CD4-positive, alpha-beta T cell treated with Interleukin-17A for 1 hour (primary cell): Measurements from ENCODE around the gene LHFPL2.

Experiments
- DNase-seq: peaks from one replicate; pipeline ENCODE4 v3.0.0-alpha.2; 2020

Gene LHFPL2

GRCh38 chr5:78563621-78564020 lies 85.0 kb downstream of the LHFPL2 start:
- DNase-seq, result no peak

- DNase-seq, result no peak
These were observed 85.8 kb downstream of the LHFPL2 start for GRCh38 chr5:78562714-78563330.

DNA sequence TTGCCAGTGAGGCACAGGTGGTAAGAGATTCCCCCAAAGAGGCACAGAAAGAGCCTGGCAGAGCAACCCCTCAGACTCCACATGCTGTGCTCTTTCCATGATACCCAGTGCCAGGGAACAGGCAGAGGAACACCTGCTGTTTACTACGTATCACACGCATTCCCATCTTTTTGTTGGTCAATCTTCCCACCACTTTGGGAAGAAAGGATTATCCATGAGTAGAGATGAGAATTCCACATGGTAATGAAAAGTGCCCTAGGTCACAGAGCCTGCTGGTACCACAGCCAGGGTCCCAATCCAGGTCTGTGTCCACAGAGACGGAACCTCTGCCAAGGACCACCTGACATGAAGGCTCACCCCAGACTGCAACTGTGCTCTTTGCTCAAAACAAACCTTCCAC lies 86.6 kb downstream of the LHFPL2 start:
- no peak for DNase-seq

DNA sequence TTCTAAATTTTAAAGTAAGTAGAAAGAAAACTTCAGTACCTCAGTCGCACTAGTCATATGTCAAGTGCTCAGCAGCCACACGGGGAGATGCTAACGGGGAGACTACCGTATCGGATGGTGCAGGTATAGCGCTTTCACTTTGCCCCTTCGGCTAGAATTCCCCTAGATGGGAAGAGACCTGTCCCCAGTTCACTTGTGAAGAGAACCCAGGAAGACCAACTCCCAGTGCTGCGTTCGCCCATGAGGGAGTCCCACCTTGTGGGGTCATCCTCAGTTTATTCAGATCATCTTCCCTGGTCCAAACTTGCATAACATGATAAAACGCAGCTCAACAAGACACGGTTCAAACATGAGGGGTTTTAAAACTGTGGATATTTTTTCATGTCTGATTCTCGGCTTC lies 87.3 kb downstream of the LHFPL2 start:
- no peak for DNase-seq

DNA sequence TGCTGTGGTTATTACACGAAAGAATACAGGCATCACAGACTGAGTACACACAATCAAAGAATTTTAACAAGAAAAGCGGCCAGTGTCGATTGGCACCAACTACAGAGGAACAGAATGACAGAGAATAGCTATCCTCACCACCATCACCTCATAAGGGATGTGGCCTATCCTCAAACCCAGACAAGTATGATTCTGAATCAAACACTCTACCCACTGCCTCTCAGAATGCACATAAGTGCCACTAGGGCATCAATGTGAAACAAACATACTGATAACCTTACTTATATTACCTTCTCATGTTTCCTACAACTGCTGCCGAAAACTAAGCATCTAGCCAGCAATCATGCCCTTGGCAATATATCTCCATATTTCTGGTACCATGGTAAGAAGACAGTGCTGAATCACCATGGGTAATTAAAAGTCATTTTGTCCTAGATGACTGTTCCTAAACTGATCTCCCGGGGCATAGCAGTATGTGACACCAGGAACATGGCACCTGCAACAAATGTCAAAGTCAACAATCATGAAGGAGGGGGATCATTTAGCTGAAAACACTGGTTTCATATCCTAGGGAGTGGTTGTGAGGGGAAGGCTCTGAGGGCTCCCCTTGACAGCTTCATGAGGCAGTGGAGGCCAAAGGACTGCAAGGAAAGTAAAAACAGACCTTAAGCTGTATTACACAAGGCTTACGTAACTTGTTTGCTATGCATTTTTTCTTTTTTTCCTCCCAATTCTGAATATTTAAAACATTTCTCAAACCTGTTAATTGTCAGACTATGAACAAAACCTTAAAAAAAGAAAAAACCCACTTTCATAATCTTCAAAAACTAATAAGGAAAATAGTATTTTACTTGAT lies 88.3 kb downstream of the LHFPL2 start:
- no peak for DNase-seq

- no peak for DNase-seq
These were observed 91.0 kb downstream of the LHFPL2 start for GRCh38 chr5:78557601-78558000.

- no peak for DNase-seq
These were observed 92.7 kb downstream of the LHFPL2 start for GRCh38 chr5:78555870-78556269.

- no peak for DNase-seq
These were observed 93.9 kb downstream of the LHFPL2 start for GRCh38 chr5:78554670-78555069.

- no peak for DNase-seq
These were observed 94.8 kb downstream of the LHFPL2 start for GRCh38 chr5:78553580-78554353.

DNA sequence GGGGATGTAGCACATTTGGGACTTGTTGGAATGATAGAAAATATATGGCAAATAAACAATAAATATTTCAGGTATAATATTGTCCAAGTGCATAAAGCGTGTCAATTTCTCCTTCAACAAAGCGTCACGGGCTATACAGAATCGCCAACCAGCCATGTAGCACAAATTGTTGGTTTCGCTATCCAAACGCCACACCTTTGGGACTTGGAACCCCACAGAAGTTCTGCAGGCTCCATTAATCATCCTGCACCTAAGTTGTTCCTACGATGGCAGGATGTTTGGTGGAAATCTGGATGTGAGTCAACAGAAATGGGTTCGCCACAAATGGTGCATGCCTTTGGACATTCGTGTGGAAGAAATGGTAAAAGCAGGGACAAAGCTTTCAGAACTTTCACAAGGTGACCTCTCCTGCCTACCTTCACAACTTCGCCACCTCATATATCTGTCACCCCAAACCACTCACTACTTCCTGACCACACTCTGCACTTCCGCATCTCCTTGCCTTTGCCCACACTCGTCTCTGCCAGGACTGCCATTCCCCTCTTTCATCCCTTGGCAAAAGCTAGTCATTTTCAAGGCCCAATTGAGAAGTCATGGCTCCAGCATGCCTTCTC lies 95.7 kb downstream of the LHFPL2 start:
- DNase-seq, result no peak

- DNase-seq, result no peak
These were observed 97.7 kb downstream of the LHFPL2 start for GRCh38 chr5:78550891-78551290.

- no peak for DNase-seq
These were observed 99.5 kb downstream of the LHFPL2 start for GRCh38 chr5:78549043-78549442.

- no peak for DNase-seq
These were observed 100.6 kb downstream of the LHFPL2 start for GRCh38 chr5:78547731-78548615.

DNA sequence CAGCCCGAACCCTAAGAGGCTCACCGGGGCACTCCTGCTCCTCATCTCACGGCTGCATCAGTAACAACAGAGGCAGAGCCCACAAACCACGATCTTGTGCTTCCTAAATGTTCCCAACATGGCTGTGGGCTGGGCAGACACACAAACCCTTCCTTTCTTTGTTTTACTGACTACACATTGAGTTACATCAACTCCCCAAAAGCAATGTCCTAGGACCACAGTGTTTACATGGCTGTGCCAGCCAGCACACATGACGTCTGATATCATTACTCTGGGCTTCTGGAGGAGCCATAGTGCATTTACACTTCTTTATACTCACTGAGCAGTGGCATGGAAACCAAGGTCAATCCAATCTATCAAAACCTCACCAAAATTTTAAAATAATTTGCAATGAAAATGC lies 101.4 kb downstream of the LHFPL2 start:
- DNase-seq, result no peak

DNA sequence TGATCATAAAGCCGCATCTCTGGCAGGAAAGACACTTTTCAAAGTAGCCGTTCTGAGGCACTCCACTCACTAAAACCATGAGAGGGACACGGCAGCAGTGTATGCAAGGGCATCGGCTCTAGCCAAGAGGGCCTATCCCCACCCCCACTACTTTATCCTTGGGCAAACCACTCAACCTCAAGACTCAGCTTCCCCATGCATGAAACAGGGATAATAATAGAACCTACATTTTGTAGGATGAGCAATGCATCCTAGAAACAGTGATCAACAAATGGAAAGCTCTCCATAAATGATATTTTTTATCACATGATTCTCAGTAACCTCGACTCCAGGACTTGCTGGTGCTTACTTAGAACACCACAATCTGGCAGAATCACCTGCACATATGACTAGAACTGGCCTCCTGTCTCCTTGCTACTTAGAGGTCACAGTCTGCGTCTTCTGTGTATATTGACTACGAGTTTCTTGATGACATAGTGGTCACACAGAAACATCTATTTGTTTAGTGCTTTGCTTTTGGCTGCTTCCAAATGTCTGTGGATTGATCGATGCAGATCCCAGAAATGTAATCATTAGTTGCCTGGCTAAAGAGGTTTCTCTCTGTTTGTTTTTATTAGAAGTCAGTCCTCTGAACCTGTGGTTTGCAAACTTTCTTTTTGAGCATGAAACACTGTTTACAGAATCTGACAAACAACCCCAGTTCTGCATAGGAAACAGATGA lies 102.1 kb downstream of the LHFPL2 start:
- no peak for DNase-seq

DNA sequence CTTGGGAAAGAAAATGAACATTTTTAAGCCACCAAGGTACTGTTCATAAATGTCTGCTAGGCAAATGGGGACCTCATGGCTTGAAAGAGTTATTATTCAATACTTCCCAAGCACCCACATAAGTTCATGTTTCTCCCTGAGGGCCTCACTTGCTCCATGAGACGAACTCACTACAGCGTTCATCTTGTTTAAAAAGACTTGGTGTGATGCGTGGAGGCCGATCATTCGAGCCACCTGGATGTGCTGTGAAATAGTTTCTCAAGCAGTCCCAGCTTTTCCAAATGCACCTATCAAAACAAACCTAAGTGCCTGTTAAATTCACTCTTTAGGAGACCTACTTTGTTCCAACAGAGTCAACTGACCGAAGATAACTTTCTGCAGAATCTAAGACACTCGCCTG lies 103.2 kb downstream of the LHFPL2 start:
- no peak for DNase-seq

DNA sequence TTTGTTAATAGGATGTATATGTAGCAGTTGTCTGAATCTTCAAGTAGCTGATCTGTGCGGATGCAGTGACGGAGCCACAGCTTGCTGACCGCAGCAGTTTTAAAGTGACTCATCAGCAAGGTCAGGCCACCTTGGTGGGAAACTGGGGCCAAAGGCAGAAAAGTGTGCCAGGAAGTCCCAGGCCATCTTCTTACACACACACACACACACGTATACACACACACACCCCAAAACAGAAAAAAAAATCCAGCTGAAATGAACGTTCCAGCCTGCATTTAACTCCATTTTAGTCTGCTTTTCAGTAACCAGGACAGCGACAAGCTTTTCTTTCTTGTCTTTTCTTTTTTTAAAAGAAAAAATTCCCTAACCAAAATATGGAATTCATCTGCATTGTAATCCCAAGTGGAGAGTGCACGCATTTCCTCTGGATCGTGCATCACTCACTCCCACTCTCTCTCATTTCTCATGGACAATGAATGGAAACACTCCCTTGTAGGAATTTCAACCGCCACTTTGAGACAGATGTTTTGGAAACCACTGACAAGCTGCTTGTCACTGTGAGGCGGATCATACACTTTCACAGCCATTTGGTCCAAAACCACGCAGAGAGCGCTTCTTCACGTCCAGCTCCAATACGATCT lies 103.9 kb downstream of the LHFPL2 start:
- DNase-seq, result no peak

DNA sequence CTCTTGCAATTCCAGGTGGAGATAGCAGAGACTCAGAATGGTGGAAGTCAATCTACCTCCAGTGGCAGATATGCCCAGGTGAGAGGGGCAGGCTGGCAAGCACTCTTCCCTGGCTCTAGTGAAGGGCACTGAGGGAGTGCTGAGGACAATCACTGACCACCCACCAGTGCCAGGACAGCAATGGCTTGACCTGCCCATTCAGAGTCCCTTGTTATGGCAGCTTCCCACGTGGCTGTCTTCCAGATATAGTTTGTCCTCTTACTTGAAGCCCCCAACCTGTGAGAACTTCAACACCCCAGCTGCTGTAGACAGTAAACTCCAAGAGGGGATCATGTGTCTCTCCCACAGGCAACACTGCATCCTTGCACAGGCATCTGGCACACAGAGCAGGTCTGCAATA lies 104.7 kb downstream of the LHFPL2 start:
- no peak for DNase-seq

- DNase-seq, result no peak
These were observed 105.3 kb downstream of the LHFPL2 start for GRCh38 chr5:78543292-78543691.

- DNase-seq, result no peak
These were observed 106.2 kb downstream of the LHFPL2 start for GRCh38 chr5:78542321-78542840.
